H9 (cell line): ENCODE results near the gene GBP1. TPM values are rescaled to one million over a fixed set of nuclear protein-coding genes. Genes with fewer than 3 reads are reported as not detected.

ENCODE experiments used
- DNase-seq: peaks from one replicate; pipeline ENCODE4 v3.0.0-alpha.2; 2017
- H2AFZ ChIP-seq: one replicate; pipeline ENCODE4 v1.6.1; 2013; ENCODE audit warnings: mild to moderate bottlenecking, low read length, control low read depth, moderate library complexity
- H2AK5ac ChIP-seq: 2 replicates; pipeline ENCODE4 v1.6.1; 2013; ENCODE audit warnings: low read length, control low read depth, mixed read lengths; ENCODE audit not compliant: insufficient read length
- H2BK120ac ChIP-seq: one replicate; pipeline ENCODE4 v1.6.1; 2013; ENCODE audit warnings: low read depth, mild to moderate bottlenecking, low read length, control low read depth, inconsistent platforms; ENCODE audit not compliant: poor library complexity, severe bottlenecking
- H2BK12ac ChIP-seq: 2 replicates; pipeline ENCODE4 v1.6.1; 2013; ENCODE audit warnings: low read length, control low read depth, mixed read lengths, low read depth; ENCODE audit not compliant: insufficient read length
- H2BK15ac ChIP-seq: 2 replicates; pipeline ENCODE4 v1.6.1; 2013; ENCODE audit warnings: low read depth, low read length, control low read depth
- H2BK20ac ChIP-seq: one replicate; pipeline ENCODE4 v1.6.1; 2013; ENCODE audit warnings: low read depth, mild to moderate bottlenecking, low read length, control low read depth, inconsistent platforms; ENCODE audit not compliant: poor library complexity, severe bottlenecking
- H2BK5ac ChIP-seq: 2 replicates; pipeline ENCODE4 v1.6.1; 2013; ENCODE audit warnings: low read length, control low read depth, mixed read lengths; ENCODE audit not compliant: insufficient read length
- H3K14ac ChIP-seq: 2 replicates; pipeline ENCODE4 v1.6.1; 2013; ENCODE audit warnings: low read length, control low read depth; ENCODE audit not compliant: insufficient read depth
- H3K18ac ChIP-seq: 2 replicates; pipeline ENCODE4 v1.6.1; 2013; ENCODE audit warnings: low read depth, mild to moderate bottlenecking, mixed read lengths, low read length, control low read depth; ENCODE audit not compliant: insufficient read length
- H3K23ac ChIP-seq: 2 replicates; pipeline ENCODE4 v1.6.1; 2013; ENCODE audit warnings: low read length, control low read depth, mixed read lengths, low read depth; ENCODE audit not compliant: insufficient read length
- H3K23me2 ChIP-seq: 2 replicates; pipeline ENCODE4 v1.6.1; 2013; ENCODE audit warnings: low read depth, mild to moderate bottlenecking, mixed read lengths, low read length, control low read depth; ENCODE audit not compliant: insufficient read length, poor library complexity, severe bottlenecking
- H3K27ac ChIP-seq: 2 replicates; pipeline ENCODE4 v1.5.1; 2013; ENCODE audit warnings: low read length, control low read depth, mixed read lengths, low read depth; ENCODE audit not compliant: insufficient read length
- H3K27me3 ChIP-seq: 2 replicates; pipeline ENCODE4 v1.6.1; 2013; ENCODE audit warnings: low read length, control low read depth, inconsistent platforms; ENCODE audit not compliant: insufficient read depth
- H3K4ac ChIP-seq: 2 replicates; pipeline ENCODE4 v1.6.1; 2013; ENCODE audit warnings: low read depth, mild to moderate bottlenecking, control low read depth, inconsistent platforms, low read length, moderate library complexity
- H3K4me1 ChIP-seq: 2 replicates; pipeline ENCODE4 v1.6.1; 2013; ENCODE audit warnings: low read length, control low read depth, inconsistent platforms; ENCODE audit not compliant: insufficient read depth
- H3K4me2 ChIP-seq: 2 replicates; pipeline ENCODE4 v1.6.1; 2013; ENCODE audit warnings: low read length, control low read depth, mixed read lengths; ENCODE audit not compliant: insufficient read length, insufficient read depth
- H3K56ac ChIP-seq: 2 replicates; pipeline ENCODE4 v1.6.1; 2013; ENCODE audit warnings: low read depth, mild to moderate bottlenecking, mixed read lengths, low read length, control low read depth; ENCODE audit not compliant: insufficient read length
- H3K79me1 ChIP-seq: 2 replicates; pipeline ENCODE4 v1.6.1; 2013; ENCODE audit warnings: low read depth, mild to moderate bottlenecking, moderate library complexity, low read length, control low read depth, inconsistent platforms; ENCODE audit not compliant: insufficient read depth, poor library complexity, severe bottlenecking
- H3K79me2 ChIP-seq: 2 replicates; pipeline ENCODE4 v1.6.1; 2013; ENCODE audit warnings: low read length, control low read depth, inconsistent platforms; ENCODE audit not compliant: insufficient read depth
- H3K9ac ChIP-seq: 2 replicates; pipeline ENCODE4 v1.6.1; 2013; ENCODE audit warnings: low read length, control low read depth, mixed read lengths; ENCODE audit not compliant: insufficient read length; ENCODE audit errors: extremely low read depth
- H3K9me3 ChIP-seq: one replicate; pipeline ENCODE4 v1.6.1; 2013; ENCODE audit warnings: low read depth, low read length, inconsistent platforms; ENCODE audit not compliant: control insufficient read depth
- H3T11ph ChIP-seq: one replicate; pipeline ENCODE4 v1.6.1; 2013; ENCODE audit warnings: mild to moderate bottlenecking, low read length, control low read depth, inconsistent platforms
- H4K20me1 ChIP-seq: one replicate; pipeline ENCODE4 v1.6.1; 2013; ENCODE audit not compliant: control insufficient read depth, insufficient read length, insufficient read depth
- H4K5ac ChIP-seq: 2 replicates; pipeline ENCODE4 v1.6.1; 2013; ENCODE audit warnings: low read depth, mild to moderate bottlenecking, mixed read lengths, low read length, control low read depth; ENCODE audit not compliant: insufficient read length
- H4K8ac ChIP-seq: replicated peaks from 2 replicates; pipeline ENCODE4 v1.6.1; 2013; ENCODE audit warnings: low read length, control low read depth, mixed read lengths, low read depth; ENCODE audit not compliant: insufficient read length
- H4K91ac ChIP-seq: 2 replicates; pipeline ENCODE4 v1.6.1; 2013; ENCODE audit warnings: low read depth, mild to moderate bottlenecking, moderate library complexity, mixed read lengths, low read length, control low read depth; ENCODE audit not compliant: insufficient read length
- H3K27ac Mint-ChIP-seq, 3 experiments: 2 replicates in 2 of 3; 3 replicates in 1 of 3; pipeline ENCODE4 v1.8.0; 2020 to 2021; ENCODE audit warnings: mixed read lengths in 3 of 3, mild to moderate bottlenecking in 1 of 3, moderate library complexity in 1 of 3
- H3K27me3 Mint-ChIP-seq: 2 replicates; pipeline ENCODE4 v1.8.0; 2021; ENCODE audit warnings: low read depth, mild to moderate bottlenecking, moderate library complexity, mixed read lengths
- H3K36me3 Mint-ChIP-seq, 3 experiments: 2 replicates in 2 of 3; 3 replicates in 1 of 3; pipeline ENCODE4 v1.8.0; 2020 to 2021; ENCODE audit warnings: low read depth in 3 of 3, mixed read lengths in 3 of 3; ENCODE audit not compliant: insufficient read depth in 1 of 3
- H3K4me1 Mint-ChIP-seq, 2 experiments: 2 replicates each; pipeline ENCODE4 v1.8.0; 2020; ENCODE audit warnings: mixed read lengths in 2 of 2
- H3K4me3 Mint-ChIP-seq, 2 experiments: 2 replicates in 1 of 2; 3 replicates in 1 of 2; pipeline ENCODE4 v1.8.0; 2020 to 2021; ENCODE audit warnings: mild to moderate bottlenecking in 2 of 2, mixed read lengths in 2 of 2, moderate library complexity in 1 of 2
- H3K9me3 Mint-ChIP-seq, 2 experiments: 2 replicates in 1 of 2; 3 replicates in 1 of 2; pipeline ENCODE4 v1.8.0; 2020; ENCODE audit warnings: mild to moderate bottlenecking in 2 of 2, mixed read lengths in 2 of 2, moderate library complexity in 1 of 2
- WGBS: extraction: QIAGEN DNeasy Blood & Tissue Kit; methylation state at CpG from one replicate; pipeline ENCODE4 v1.1.7; 2013; ENCODE audit warnings: missing lambda C conversion rate, low lambda C conversion rate, mixed read lengths; ENCODE audit not compliant: insufficient read length; ENCODE audit errors: extremely low coverage; 5-methylcytosine and 5-hydroxymethylcytosine counted together
- total RNA-seq: library from RNA; stranded (reverse); gene quantifications from 2 replicates; pipeline ENCODE4 v1.2.1, GENCODE V29; 2021
- TF ChIP-seq, protein P1 (sequence below): fragments of 200-600 bp; sonication (generic); conservative IDR thresholded peaks from 3 replicates; pipeline ENCODE4 v1.8.0; 2021; ENCODE audit warnings: antibody characterized with exemption, mild to moderate bottlenecking

The GBP1 gene
- total RNA-seq, 1 experiment from 2014 or later = not detected

DNA sequence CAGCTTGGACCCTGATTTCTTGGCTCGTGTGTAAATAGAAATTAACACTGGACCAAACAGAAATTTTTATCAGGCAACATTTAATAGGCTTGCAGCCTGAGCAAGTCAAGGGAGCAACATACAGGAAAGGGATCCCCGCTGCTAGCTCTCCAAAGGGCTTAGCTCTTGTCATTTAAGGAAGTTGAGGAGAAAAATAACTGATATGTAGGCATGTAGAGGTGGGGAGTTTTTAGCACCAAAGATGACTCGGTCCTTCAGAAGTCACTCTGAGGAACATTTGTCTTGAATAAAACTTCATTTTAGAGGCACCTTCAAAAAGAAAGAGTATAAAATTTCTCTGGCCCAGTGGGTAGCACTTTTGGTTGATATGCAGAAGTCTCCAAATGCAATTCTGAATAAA is 33.8 kb upstream of the GBP1 start:
- Histone ChIP-seq H3K14ac (no peak overlapping the region), H3K18ac (no peak overlapping the region), H3K79me2 (no peaks in the 10 kb centered on the region), H2BK15ac (no peak overlapping the region), H3K23ac (no peak overlapping the region), H2BK5ac (no peak overlapping the region), H3K56ac (no peak overlapping the region), H4K20me1 (no peaks in the 10 kb centered on the region), H3K27ac (no peak overlapping the region), H3K4me2 (no peak overlapping the region), H3K9me3 (no peaks in the 10 kb centered on the region), H2AFZ (no peak overlapping the region), H3K4ac (no peak overlapping the region), H3K23me2 (no peaks in the 10 kb centered on the region), H3K4me1 (no peaks in the 10 kb centered on the region), H2BK120ac (no peak overlapping the region), H4K91ac (no peak overlapping the region), H2AK5ac (no peak overlapping the region), H2BK20ac (no peak overlapping the region), H4K8ac (no peak overlapping the region), H3K9ac (no peak overlapping the region), H4K5ac (no peak overlapping the region), H2BK12ac (no peak overlapping the region), H3T11ph (no peak overlapping the region), H3K27me3 (no peaks in the 10 kb centered on the region), H3K79me1 (no peaks in the 10 kb centered on the region)
- no peak overlapping the region for H3K27ac Mint-ChIP-seq
- H3K36me3 Mint-ChIP-seq = peaks cover 2 to 14% (median 13%) of the 10 kb centered on the region in 3 experiments
- no CpG with 5 or more reads among the region's 3 CpGs for WGBS
- peaks cover 18 to 23% of the 10 kb centered on the region in 2 experiments for H3K9me3 Mint-ChIP-seq
- no peak overlapping the region for H3K4me3 Mint-ChIP-seq
- peaks cover 9 to 13% of the 10 kb centered on the region in 2 experiments for H3K4me1 Mint-ChIP-seq
- H3K27me3 Mint-ChIP-seq = no peaks in the 10 kb centered on the region
- TF ChIP-seq, protein P1, sequence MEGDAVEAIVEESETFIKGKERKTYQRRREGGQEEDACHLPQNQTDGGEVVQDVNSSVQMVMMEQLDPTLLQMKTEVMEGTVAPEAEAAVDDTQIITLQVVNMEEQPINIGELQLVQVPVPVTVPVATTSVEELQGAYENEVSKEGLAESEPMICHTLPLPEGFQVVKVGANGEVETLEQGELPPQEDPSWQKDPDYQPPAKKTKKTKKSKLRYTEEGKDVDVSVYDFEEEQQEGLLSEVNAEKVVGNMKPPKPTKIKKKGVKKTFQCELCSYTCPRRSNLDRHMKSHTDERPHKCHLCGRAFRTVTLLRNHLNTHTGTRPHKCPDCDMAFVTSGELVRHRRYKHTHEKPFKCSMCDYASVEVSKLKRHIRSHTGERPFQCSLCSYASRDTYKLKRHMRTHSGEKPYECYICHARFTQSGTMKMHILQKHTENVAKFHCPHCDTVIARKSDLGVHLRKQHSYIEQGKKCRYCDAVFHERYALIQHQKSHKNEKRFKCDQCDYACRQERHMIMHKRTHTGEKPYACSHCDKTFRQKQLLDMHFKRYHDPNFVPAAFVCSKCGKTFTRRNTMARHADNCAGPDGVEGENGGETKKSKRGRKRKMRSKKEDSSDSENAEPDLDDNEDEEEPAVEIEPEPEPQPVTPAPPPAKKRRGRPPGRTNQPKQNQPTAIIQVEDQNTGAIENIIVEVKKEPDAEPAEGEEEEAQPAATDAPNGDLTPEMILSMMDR = no peak
- DNase-seq = no peak
